ENCODE measurements around the gene PIEZO1. TPM values are rescaled to one million over a fixed set of nuclear protein-coding genes. Genes with fewer than 3 reads are reported as not detected.

Gene PIEZO1
- total RNA-seq, 1 experiment from 2014 or later: 224 TPM

DNA sequence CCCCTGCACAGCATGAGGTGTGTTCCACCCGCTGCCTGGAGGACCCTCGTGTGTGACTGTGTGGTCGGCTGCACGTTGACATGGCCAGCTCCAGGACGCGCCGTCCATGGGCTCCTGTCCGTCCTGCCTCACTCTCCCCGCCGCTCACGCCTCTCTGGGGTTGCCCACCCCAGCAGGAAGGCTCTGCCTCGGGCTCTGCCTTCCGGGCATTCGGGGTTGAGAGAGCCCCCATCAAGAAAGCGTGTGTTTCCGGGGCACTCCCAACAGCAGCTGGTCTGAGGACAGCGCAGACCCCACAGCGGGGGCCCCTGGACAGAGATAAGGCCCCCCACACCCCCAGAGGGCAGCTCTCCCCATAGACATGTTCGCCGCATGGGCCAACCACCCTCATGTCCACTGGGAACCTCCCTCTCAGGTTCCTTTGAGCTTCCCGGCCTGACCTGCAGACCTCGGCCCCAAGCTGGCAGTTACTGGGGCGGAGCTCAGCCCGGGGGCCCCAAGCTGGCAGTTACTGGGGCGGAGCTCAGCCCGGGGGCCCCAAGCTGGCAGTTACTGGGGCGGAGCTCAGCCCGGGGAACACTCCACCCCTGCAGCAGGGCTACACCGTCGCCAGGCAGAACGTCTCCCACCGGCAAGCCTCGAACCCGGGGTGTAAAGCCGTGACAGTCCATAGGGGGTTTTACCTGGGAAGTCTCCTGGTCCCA lies 8.4 kb upstream of the PIEZO1 start:
- Histone ChIP-seq H4K20me1 (ENCODE audit: insufficient read depth) (no peaks in the 10 kb centered on the region), H3K36me3 (ENCODE audit: control insufficient read depth in 1 of 2, insufficient read depth in 2 of 2, low read length in 2 of 2) (no peaks in the 10 kb centered on the region), H3K9me3 (ENCODE audit: control insufficient read depth in 1 of 2, insufficient read depth in 1 of 2, low read depth in 1 of 2, low read length in 2 of 2) (no peaks in the 10 kb centered on the region), H3K79me2 (ENCODE audit: insufficient read depth, low read length) (no peaks in the 10 kb centered on the region), H3K4me3 (replicated peaks in 1 of 2; ENCODE audit: low read depth in 1 of 2, low read length in 2 of 2) (no peak overlapping the region), H3K4me2 (ENCODE audit: low read length) (no peak overlapping the region), H3K9ac (ENCODE audit: low read length) (no peak overlapping the region), H3K27me3 (ENCODE audit: insufficient read depth, low read length) (no peaks in the 10 kb centered on the region), H3K4me1 (ENCODE audit: control insufficient read depth in 1 of 2, insufficient read depth in 2 of 2, low read length in 2 of 2) (peaks cover 3 to 11% of the 10 kb centered on the region in 2 experiments; a peak in 2 of 4 replicates), H3K9me2 (ENCODE audit: insufficient read depth) (no peaks in the 10 kb centered on the region), H2AFZ (ENCODE audit: low read depth, low read length, poor library complexity, severe bottlenecking) (no peak overlapping the region), H3K27ac (ENCODE audit: low read depth, low read length) (no peak overlapping the region)
- no peak for TF ChIP-seq SRF (IDR thresholded peaks at IDR 0.05; ENCODE audit: low read depth)
- no peak for TF ChIP-seq ZBTB33 (IDR thresholded peaks at IDR 0.05; ENCODE audit: extremely low read depth, insufficient replicate concordance, low read length)
- TF ChIP-seq RAD21 (IDR thresholded peaks at IDR 0.05; ENCODE audit: low read depth): no peak
- no peak for TF ChIP-seq FOSL1 (IDR thresholded peaks at IDR 0.05; ENCODE audit: low read depth)
- no peak for TF ChIP-seq TCF7L2 (IDR thresholded peaks at IDR 0.05; ENCODE audit: borderline replicate concordance, extremely low read depth, insufficient read depth, insufficient read length)
- TF ChIP-seq YY1 (IDR thresholded peaks at IDR 0.05; ENCODE audit: extremely low read depth, insufficient replicate concordance, low read depth, low read length): no peak
- TF ChIP-seq ZFX (IDR thresholded peaks at IDR 0.05): no peak
- TF ChIP-seq CBX3 (IDR thresholded peaks at IDR 0.05; ENCODE audit: low read depth): no peak
- no peak for TF ChIP-seq MAX (IDR thresholded peaks at IDR 0.05)
- TF ChIP-seq REST (IDR thresholded peaks at IDR 0.05; ENCODE audit: low read depth): no peak
- TF ChIP-seq, protein P1, sequence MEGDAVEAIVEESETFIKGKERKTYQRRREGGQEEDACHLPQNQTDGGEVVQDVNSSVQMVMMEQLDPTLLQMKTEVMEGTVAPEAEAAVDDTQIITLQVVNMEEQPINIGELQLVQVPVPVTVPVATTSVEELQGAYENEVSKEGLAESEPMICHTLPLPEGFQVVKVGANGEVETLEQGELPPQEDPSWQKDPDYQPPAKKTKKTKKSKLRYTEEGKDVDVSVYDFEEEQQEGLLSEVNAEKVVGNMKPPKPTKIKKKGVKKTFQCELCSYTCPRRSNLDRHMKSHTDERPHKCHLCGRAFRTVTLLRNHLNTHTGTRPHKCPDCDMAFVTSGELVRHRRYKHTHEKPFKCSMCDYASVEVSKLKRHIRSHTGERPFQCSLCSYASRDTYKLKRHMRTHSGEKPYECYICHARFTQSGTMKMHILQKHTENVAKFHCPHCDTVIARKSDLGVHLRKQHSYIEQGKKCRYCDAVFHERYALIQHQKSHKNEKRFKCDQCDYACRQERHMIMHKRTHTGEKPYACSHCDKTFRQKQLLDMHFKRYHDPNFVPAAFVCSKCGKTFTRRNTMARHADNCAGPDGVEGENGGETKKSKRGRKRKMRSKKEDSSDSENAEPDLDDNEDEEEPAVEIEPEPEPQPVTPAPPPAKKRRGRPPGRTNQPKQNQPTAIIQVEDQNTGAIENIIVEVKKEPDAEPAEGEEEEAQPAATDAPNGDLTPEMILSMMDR (IDR thresholded peaks at IDR 0.05 in 2 of 3, conservative IDR thresholded peaks at IDR 0.05 in 1 of 3; ENCODE audit: borderline replicate concordance in 1 of 3, insufficient read depth in 1 of 3, low read depth in 2 of 3, low read length in 2 of 3): no peak
- TF ChIP-seq SIN3A (IDR thresholded peaks at IDR 0.05; ENCODE audit: low read depth): no peak
- TF ChIP-seq, protein P2, sequence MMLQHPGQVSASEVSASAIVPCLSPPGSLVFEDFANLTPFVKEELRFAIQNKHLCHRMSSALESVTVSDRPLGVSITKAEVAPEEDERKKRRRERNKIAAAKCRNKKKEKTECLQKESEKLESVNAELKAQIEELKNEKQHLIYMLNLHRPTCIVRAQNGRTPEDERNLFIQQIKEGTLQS (IDR thresholded peaks at IDR 0.05): no peak
- no peak for TF ChIP-seq SP1 (IDR thresholded peaks at IDR 0.05; ENCODE audit: low read depth)
- no peak for TF ChIP-seq POLR2A (IDR thresholded peaks at IDR 0.05; ENCODE audit: borderline replicate concordance, extremely low read depth, insufficient read depth, insufficient read length)
- no peak for TF ChIP-seq CEBPB (IDR thresholded peaks at IDR 0.05; ENCODE audit: low read depth)
- no peak for TF ChIP-seq EZH2 (IDR thresholded peaks at IDR 0.05)
- no peak for TF ChIP-seq EGR1 (IDR thresholded peaks at IDR 0.05; ENCODE audit: low read depth)
- TF ChIP-seq JUND (IDR thresholded peaks at IDR 0.05): no peak
- peak; percentile 25; the same call in 1 of the 2 replicates for ATAC-seq
- ChIA-PET CTCF (interaction anchor here (1.6 to 2.8 kb wide), 2 partner anchors 9 to 56 kb away, joined by 5 to 10 read pairs; no protein-coding TSS in a partner anchor), POLR2A (interaction anchor here (0.8 to 1.6 kb wide), 4 partner anchors 8 to 31 kb away, joined by 3 to 7 read pairs (median 4); partner anchors contain the start of genes APRT and PIEZO1), RAD21 (ENCODE audit: low non-redundant PET in 1 of 2, low total read pairs in 2 of 2, uncharacterized antibody in 2 of 2, unreplicated experiment in 2 of 2) (no interaction called here)
- no TSS peak for BruUV-seq (replicated peaks)
- intact Hi-C loops (cut with micrococcal nuclease): no loop called here
- DNase-seq (ENCODE audit: low read depth, low spot score): no peak

All from HCT116 (cell line).